Parathyroid adenoma (tissue), 2 donors: ENCODE results near the gene ADAMTS16.

Source experiments
- H2AFZ ChIP-seq: fragments of 300-600 bp; sonication (generic); one replicate; pipeline ENCODE4 v1.7.0; 2017; ENCODE audit warnings: antibody characterized with exemption, mild to moderate bottlenecking
- H3K27ac ChIP-seq: fragments of 300-600 bp; sonication (generic); one replicate; pipeline ENCODE4 v1.7.0; 2017
- H3K27me3 ChIP-seq: fragments of 300-600 bp; sonication (generic); one replicate; pipeline ENCODE4 v1.7.0; 2017; ENCODE audit warnings: low read length; ENCODE audit not compliant: control insufficient read depth, insufficient read depth
- H3K36me3 ChIP-seq: fragments of 300-600 bp; sonication (generic); one replicate; pipeline ENCODE4 v1.7.0; 2017; ENCODE audit warnings: low read length; ENCODE audit not compliant: control insufficient read depth, insufficient read depth
- H3K4me1 ChIP-seq: fragments of 300-600 bp; sonication (generic); one replicate; pipeline ENCODE4 v1.7.0; 2017; ENCODE audit warnings: control low read depth
- H3K4me2 ChIP-seq: fragments of 300-600 bp; sonication (generic); one replicate; pipeline ENCODE4 v1.7.0; 2017; ENCODE audit warnings: low read length
- H3K4me3 ChIP-seq: fragments of 300-600 bp; sonication (generic); one replicate; pipeline ENCODE4 v1.7.0; 2017; ENCODE audit warnings: low read depth, low read length
- H3K79me2 ChIP-seq: fragments of 300-600 bp; sonication (generic); one replicate; pipeline ENCODE4 v1.7.0; 2017; ENCODE audit warnings: control low read depth
- H3K9ac ChIP-seq: fragments of 300-600 bp; sonication (generic); one replicate; pipeline ENCODE4 v1.7.0; 2017; ENCODE audit warnings: mild to moderate bottlenecking
- H3K9me3 ChIP-seq: fragments of 300-600 bp; sonication (generic); one replicate; pipeline ENCODE4 v1.7.0; 2017; ENCODE audit warnings: low read length; ENCODE audit not compliant: control insufficient read depth
- CTCF ChIP-seq: fragments of 300-600 bp; sonication (generic); IDR thresholded peaks from one replicate; pipeline ENCODE4 v1.7.0; 2017; ENCODE audit warnings: antibody characterized with exemption, mild to moderate bottlenecking
- donor health status: primary hyperparathyroidism.

The ADAMTS16 gene

DNA sequence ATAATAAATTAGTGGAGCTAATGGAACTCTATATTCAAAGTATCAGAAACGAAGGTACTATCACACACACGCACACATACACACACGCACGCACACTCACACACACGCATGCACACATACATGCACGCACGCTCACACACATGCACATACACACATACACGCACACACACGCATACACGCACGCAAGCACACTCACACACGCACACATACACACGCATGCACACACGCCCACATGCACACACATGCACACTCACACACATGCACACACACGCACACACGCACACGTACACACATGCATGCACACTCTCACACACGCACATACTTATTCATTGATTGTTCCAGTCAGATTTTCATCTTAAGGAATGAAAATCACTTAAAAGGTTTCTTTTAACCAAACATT lies 212.5 kb downstream of the ADAMTS16 start:
- Histone ChIP-seq H3K79me2 (no peaks in the 10 kb centered on the region), H3K36me3 (no peaks in the 10 kb centered on the region), H3K9me3 (no peaks in the 10 kb centered on the region), H3K4me2 (no peak overlapping the region), H3K27ac (no peak overlapping the region), H3K27me3 (no peaks in the 10 kb centered on the region), H3K4me3 (no peak overlapping the region), H3K9ac (no peak overlapping the region), H2AFZ (no peak overlapping the region), H3K4me1 (no peaks in the 10 kb centered on the region)
- TF ChIP-seq CTCF: no peak

- no peak overlapping the region for H3K4me2 ChIP-seq
- no peak overlapping the region for H3K27ac ChIP-seq
- H3K27me3 ChIP-seq: no peaks in the 10 kb centered on the region
- no peak overlapping the region for H3K9ac ChIP-seq
- H3K4me3 ChIP-seq: no peak overlapping the region
- H3K79me2 ChIP-seq: no peaks in the 10 kb centered on the region
- H2AFZ ChIP-seq: no peak overlapping the region
- H3K36me3 ChIP-seq: no peaks in the 10 kb centered on the region
- H3K9me3 ChIP-seq: no peaks in the 10 kb centered on the region
- H3K4me1 ChIP-seq: no peaks in the 10 kb centered on the region
- TF ChIP-seq CTCF: no peak
Measured at GRCh38 chr5:5353681-5354080, 213.6 kb downstream of the ADAMTS16 start.

DNA sequence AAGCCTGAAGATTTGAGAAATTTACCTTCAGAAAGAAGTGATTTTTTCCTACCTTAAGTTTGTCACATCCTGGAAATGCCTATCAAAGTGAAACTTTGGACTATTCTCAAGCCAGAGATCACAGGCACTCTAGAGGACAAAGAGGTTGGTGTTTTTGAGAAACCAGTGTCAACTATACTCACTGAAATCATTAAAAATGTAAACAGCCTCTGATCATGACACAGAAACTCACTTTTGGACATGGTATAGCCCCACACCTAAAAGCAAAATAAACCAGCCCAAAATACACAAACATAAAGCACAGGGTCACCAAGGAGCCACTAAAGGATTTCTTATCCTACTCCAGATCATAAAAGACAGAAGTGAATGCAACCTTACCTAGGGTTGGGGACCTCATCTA lies 216.6 kb downstream of the ADAMTS16 start:
- Histone ChIP-seq H3K27ac (no peak overlapping the region), H3K9ac (no peak overlapping the region), H3K4me2 (no peak overlapping the region), H2AFZ (no peak overlapping the region), H3K79me2 (no peaks in the 10 kb centered on the region), H3K36me3 (no peaks in the 10 kb centered on the region), H3K4me3 (no peak overlapping the region), H3K9me3 (no peaks in the 10 kb centered on the region), H3K27me3 (no peaks in the 10 kb centered on the region), H3K4me1 (no peaks in the 10 kb centered on the region)
- TF ChIP-seq CTCF: no peak

DNA sequence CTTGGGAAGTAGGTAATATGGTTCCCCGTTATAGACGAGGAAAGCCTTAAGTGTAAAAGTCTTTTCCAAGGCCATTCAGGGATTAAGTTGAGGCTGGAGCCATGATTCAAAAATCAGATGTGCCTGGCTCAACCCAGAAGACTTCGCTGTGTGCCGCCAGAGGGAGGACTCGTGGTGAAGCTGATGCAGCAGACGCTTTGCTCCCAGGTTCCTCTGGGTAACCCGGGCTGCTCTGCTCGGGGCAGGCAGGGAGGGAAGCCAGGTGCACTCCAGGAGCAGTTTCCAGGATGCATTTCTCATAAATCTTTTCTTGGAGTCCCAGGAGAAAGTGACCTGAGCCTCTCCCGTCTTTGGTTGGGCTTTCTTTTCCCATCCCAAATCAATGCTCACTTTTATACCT lies 219.5 kb downstream of the ADAMTS16 start:
- no peak for TF ChIP-seq CTCF
- H3K36me3 ChIP-seq: no peaks in the 10 kb centered on the region
- no peaks in the 10 kb centered on the region for H3K27me3 ChIP-seq
- H3K9ac ChIP-seq: no peak overlapping the region
- no peak overlapping the region for H2AFZ ChIP-seq
- H3K4me1 ChIP-seq: no peaks in the 10 kb centered on the region
- H3K4me3 ChIP-seq: no peak overlapping the region
- no peak overlapping the region for H3K27ac ChIP-seq
- no peak overlapping the region for H3K4me2 ChIP-seq
- H3K9me3 ChIP-seq: no peaks in the 10 kb centered on the region
- no peaks in the 10 kb centered on the region for H3K79me2 ChIP-seq

DNA sequence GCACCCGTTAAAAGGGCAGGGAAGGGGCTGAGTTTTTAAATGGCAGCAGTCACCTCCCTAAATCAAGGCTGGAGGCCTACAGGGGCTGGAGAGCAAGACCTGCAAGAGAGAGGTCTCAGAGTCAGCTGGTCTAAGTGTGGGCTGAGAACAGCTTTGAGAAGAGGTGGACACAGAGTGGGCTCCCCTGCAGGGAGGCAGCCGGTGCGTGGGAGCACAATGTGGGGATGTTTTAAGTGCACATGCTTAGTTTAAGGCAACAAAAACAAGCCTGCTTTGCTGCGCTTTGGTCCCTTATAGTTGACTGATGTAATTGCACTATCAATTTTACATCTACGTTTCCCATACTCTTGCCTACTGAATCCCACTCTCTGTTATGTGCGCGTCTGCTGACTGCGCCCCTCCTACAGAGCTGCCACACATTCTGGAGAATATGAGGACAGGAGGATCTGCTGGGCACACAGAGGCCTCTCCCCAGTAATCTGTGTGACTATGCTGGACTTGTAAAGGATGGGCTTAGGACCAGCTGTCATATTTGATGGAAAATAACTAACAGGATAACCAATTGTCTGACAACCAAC lies 220.3 kb downstream of the ADAMTS16 start:
- no peak overlapping the region for H3K9ac ChIP-seq
- no peak for TF ChIP-seq CTCF
- H2AFZ ChIP-seq: no peak overlapping the region
- no peak overlapping the region for H3K27ac ChIP-seq
- no peak overlapping the region for H3K4me3 ChIP-seq
- H3K9me3 ChIP-seq: no peaks in the 10 kb centered on the region
- H3K4me1 ChIP-seq: no peaks in the 10 kb centered on the region
- no peak overlapping the region for H3K4me2 ChIP-seq
- H3K79me2 ChIP-seq: no peaks in the 10 kb centered on the region
- no peaks in the 10 kb centered on the region for H3K27me3 ChIP-seq
- H3K36me3 ChIP-seq: no peaks in the 10 kb centered on the region
